GM23338 (cell line): ENCODE data around the gene BEND7. TPM values are rescaled to one million over a fixed set of nuclear protein-coding genes. Genes with fewer than 3 reads are reported as not detected.

Experiments
- ATAC-seq: fragments of 200-7000 bp; cut with Tn5 transposase; 3 replicates; pipeline ENCODE4 v1.9.1; 2020
- DNase-seq: peaks from one replicate; pipeline ENCODE4 v3.0.0-alpha.2; 2015; ENCODE audit warnings: low spot score
- H2AFZ ChIP-seq: fragments of 200-600 bp; sonication (generic); 2 replicates; pipeline ENCODE4 v1.8.0; 2016; ENCODE audit warnings: antibody characterized with exemption, mild to moderate bottlenecking, moderate library complexity
- H3F3A ChIP-seq: fragments of 200-600 bp; sonication (generic); replicated peaks from 2 replicates; pipeline ENCODE4 v1.8.0; 2017; ENCODE audit warnings: antibody characterized with exemption, mixed run types, low read depth
- H3K27ac ChIP-seq: fragments of 200-600 bp; sonication (generic); 2 replicates; pipeline ENCODE4 v1.6.1; 2016; ENCODE audit warnings: low read depth
- H3K27me3 ChIP-seq: fragments of 200-600 bp; sonication (generic); 2 replicates; pipeline ENCODE4 v1.8.0; 2016; ENCODE audit warnings: mild to moderate bottlenecking, mixed run types, moderate library complexity; ENCODE audit not compliant: insufficient read depth
- H3K36me3 ChIP-seq: fragments of 200-600 bp; sonication (generic); 2 replicates; pipeline ENCODE4 v1.8.0; 2016; ENCODE audit warnings: mild to moderate bottlenecking; ENCODE audit not compliant: insufficient read depth
- H3K4me1 ChIP-seq: fragments of 200-600 bp; sonication (generic); 2 replicates; pipeline ENCODE4 v1.8.0; 2016; ENCODE audit warnings: mild to moderate bottlenecking, moderate library complexity; ENCODE audit not compliant: insufficient read depth
- H3K4me2 ChIP-seq: fragments of 200-600 bp; sonication (generic); 2 replicates; pipeline ENCODE4 v1.7.1; 2017; ENCODE audit warnings: mixed run types
- H3K4me3 ChIP-seq: fragments of 200-600 bp; sonication (generic); 2 replicates; pipeline ENCODE4 v1.6.1; 2016; ENCODE audit warnings: mixed run types
- H3K79me2 ChIP-seq: fragments of 200-600 bp; sonication (generic); replicated peaks from 2 replicates; pipeline ENCODE4 v1.8.0; 2017; ENCODE audit warnings: mild to moderate bottlenecking; ENCODE audit not compliant: insufficient read depth
- H3K9me2 ChIP-seq: fragments of 200-600 bp; sonication (generic); 2 replicates; pipeline ENCODE4 v1.8.0; 2017; ENCODE audit not compliant: insufficient read depth
- H4K20me1 ChIP-seq: fragments of 200-600 bp; sonication (generic); replicated peaks from 2 replicates; pipeline ENCODE4 v1.8.0; 2017; ENCODE audit warnings: mild to moderate bottlenecking; ENCODE audit not compliant: insufficient read depth
- H3K27ac Mint-ChIP-seq: 2 replicates; pipeline ENCODE4 v1.8.0; 2020; ENCODE audit warnings: inconsistent platforms, mild to moderate bottlenecking, moderate library complexity, mixed read lengths
- H3K27me3 Mint-ChIP-seq: 3 replicates; pipeline ENCODE4 v1.8.0; 2022; ENCODE audit warnings: low read depth, mild to moderate bottlenecking, moderate library complexity, mixed read lengths, inconsistent platforms; ENCODE audit not compliant: insufficient read depth, poor library complexity
- H3K36me3 Mint-ChIP-seq: 3 replicates; pipeline ENCODE4 v1.8.0; 2021; ENCODE audit warnings: low read depth, mild to moderate bottlenecking, inconsistent platforms, moderate library complexity, mixed read lengths
- H3K4me1 Mint-ChIP-seq: 3 replicates; pipeline ENCODE4 v1.8.0; 2020; ENCODE audit warnings: mild to moderate bottlenecking, inconsistent platforms, mixed read lengths
- H3K4me3 Mint-ChIP-seq: 3 replicates; pipeline ENCODE4 v1.8.0; 2021; ENCODE audit warnings: moderate library complexity, mild to moderate bottlenecking, inconsistent platforms, mixed read lengths
- H3K9me3 Mint-ChIP-seq: 3 replicates; pipeline ENCODE4 v1.8.0; 2020; ENCODE audit warnings: moderate library complexity, mild to moderate bottlenecking, inconsistent platforms, mixed read lengths
- CREB1 ChIP-seq: fragments of 250-450 bp; sonication (Bioruptor Pico); IDR thresholded peaks from 2 replicates; pipeline ENCODE4 v1.5.0; 2020; ENCODE audit warnings: low read depth, mild to moderate bottlenecking, moderate library complexity
- CTCF ChIP-seq, 2 experiments: fragments of 200-600 bp in 1 of 2; sonication (generic) in 1 of 2; conservative IDR thresholded peaks; 2 replicates each; pipeline versions ENCODE4 v1.5.1 to v1.6.1; 2016 to 2017; ENCODE audit warnings: antibody characterized with exemption in 2 of 2, low read depth in 2 of 2, mild to moderate bottlenecking in 2 of 2, moderate library complexity in 1 of 2
- ETS1 ChIP-seq: IDR thresholded peaks from 2 replicates; pipeline ENCODE4 v1.6.1; 2016; ENCODE audit warnings: antibody characterized with exemption
- EZH2 ChIP-seq: fragments of 200-600 bp; sonication (generic); IDR thresholded peaks from one replicate; pipeline ENCODE4 v1.8.0; 2017; ENCODE audit warnings: antibody characterized with exemption, mild to moderate bottlenecking, low read depth; ENCODE audit not compliant: unreplicated experiment
- EZH2phosphoT487 ChIP-seq: fragments of 200-600 bp; sonication (generic); IDR thresholded peaks from one replicate; pipeline ENCODE4 v1.8.1; 2018; ENCODE audit warnings: antibody characterized with exemption; ENCODE audit not compliant: unreplicated experiment
- JUNB ChIP-seq: IDR thresholded peaks from one replicate; pipeline ENCODE4 v1.6.1; 2016; ENCODE audit warnings: antibody characterized with exemption; ENCODE audit not compliant: unreplicated experiment
- NANOG ChIP-seq: IDR thresholded peaks from 2 replicates; pipeline ENCODE4 v1.6.1; 2016; ENCODE audit warnings: antibody characterized with exemption, borderline replicate concordance
- POLR2AphosphoS5 ChIP-seq: IDR thresholded peaks from 2 replicates; pipeline ENCODE4 v1.6.1; 2016; ENCODE audit warnings: antibody characterized with exemption, low read depth
- REST ChIP-seq: IDR thresholded peaks from one replicate; pipeline ENCODE4 v1.6.1; 2018; ENCODE audit warnings: antibody characterized with exemption; ENCODE audit not compliant: unreplicated experiment
- STAT1 ChIP-seq: IDR thresholded peaks from one replicate; pipeline ENCODE4 v1.6.1; 2016; ENCODE audit warnings: antibody characterized with exemption; ENCODE audit not compliant: unreplicated experiment
- ZNF114 ChIP-seq: fragments of 250-450 bp; sonication (Bioruptor Pico); IDR thresholded peaks from 2 replicates; pipeline ENCODE4 v1.5.0; 2020; ENCODE audit warnings: mild to moderate bottlenecking, moderate library complexity
- ZNF331 ChIP-seq: fragments of 250-450 bp; sonication (Bioruptor Pico); IDR thresholded peaks from 2 replicates; pipeline ENCODE4 v1.5.0; 2020; ENCODE audit warnings: low read depth, mild to moderate bottlenecking, moderate library complexity
- ZNF462 ChIP-seq: fragments of 250-450 bp; sonication (Bioruptor Pico); IDR thresholded peaks from 2 replicates; pipeline ENCODE4 v1.5.0; 2020; ENCODE audit warnings: mild to moderate bottlenecking, moderate library complexity
- polyA plus RNA-seq: library from polyadenylated mRNA; unstranded; fragments of >200 nt; fragmentation: Nextera tagmentation; extraction: Ambion mirVana; gene quantifications from 2 replicates; pipeline ENCODE4 v1.2.1, GENCODE V29; 2016
- total RNA-seq: library from RNA; depleted of rRNA; stranded (reverse); fragments of >200 nt; shearing (Covaris generic); gene quantifications from 2 replicates; pipeline ENCODE4 v1.2.3, GENCODE V29; 2014

The BEND7 gene
- total and polyA plus RNA-seq, 2 experiments from 2014 or later, result 3.1 to 9.6 TPM

- no peak overlapping the region for H3K4me3 ChIP-seq
- no peaks in the 10 kb centered on the region for H3K36me3 ChIP-seq
- no peak overlapping the region for H3K27ac ChIP-seq
- no peak for DNase-seq
- no peaks in the 10 kb centered on the region for H4K20me1 ChIP-seq
- Mint-ChIP-seq H3K36me3 (no peaks in the 10 kb centered on the region), H3K4me3 (no peak overlapping the region), H3K27ac (no peak overlapping the region), H3K27me3 (peaks cover 4% of the 10 kb centered on the region), H3K4me1 (peaks cover 8% of the 10 kb centered on the region), H3K9me3 (no peaks in the 10 kb centered on the region)
- H3K4me2 ChIP-seq, result no peak overlapping the region
- H2AFZ ChIP-seq, result no peak overlapping the region
- no peaks in the 10 kb centered on the region for H3K27me3 ChIP-seq
- no peaks in the 10 kb centered on the region for H3K9me2 ChIP-seq
- H3K4me1 ChIP-seq, result no peaks in the 10 kb centered on the region
- no peak for TF ChIP-seq ZNF331 (CRISPR knock-in tag)
- TF ChIP-seq POLR2AphosphoS5, result no peak
- TF ChIP-seq CTCF (conservative IDR thresholded peaks at IDR 0.05; ENCODE audit: low read depth in 2 of 2), result no peak
- no peak for TF ChIP-seq EZH2phosphoT487
- TF ChIP-seq CREB1 (CRISPR knock-in tag), result no peak
- no peak for TF ChIP-seq JUNB
- no peak for TF ChIP-seq STAT1
- no peak for TF ChIP-seq NANOG
- TF ChIP-seq EZH2, result no peak
- TF ChIP-seq ZNF114 (CRISPR knock-in tag), result no peak
- no peak for TF ChIP-seq REST
- TF ChIP-seq ZNF462 (CRISPR knock-in tag), result no peak
- TF ChIP-seq ETS1, result no peak
- no peaks in the 10 kb centered on the region for H3F3A ChIP-seq
- no peak for ATAC-seq
- no peaks in the 10 kb centered on the region for H3K79me2 ChIP-seq
Observed at GRCh38 chr10:13450069-13450468, 78.7 kb downstream of the BEND7 start.
